RKO (cell line): ENCODE data around the gene DSCAM.
A peak's percentile ranks its signal among the peaks of the same experiment; 100 is the strongest.

Source experiments
- DNase-seq: peaks from one replicate; pipeline ENCODE4 v3.0.0-alpha.2; 2016; ENCODE audit warnings: low spot score

DSCAM gene

DNA sequence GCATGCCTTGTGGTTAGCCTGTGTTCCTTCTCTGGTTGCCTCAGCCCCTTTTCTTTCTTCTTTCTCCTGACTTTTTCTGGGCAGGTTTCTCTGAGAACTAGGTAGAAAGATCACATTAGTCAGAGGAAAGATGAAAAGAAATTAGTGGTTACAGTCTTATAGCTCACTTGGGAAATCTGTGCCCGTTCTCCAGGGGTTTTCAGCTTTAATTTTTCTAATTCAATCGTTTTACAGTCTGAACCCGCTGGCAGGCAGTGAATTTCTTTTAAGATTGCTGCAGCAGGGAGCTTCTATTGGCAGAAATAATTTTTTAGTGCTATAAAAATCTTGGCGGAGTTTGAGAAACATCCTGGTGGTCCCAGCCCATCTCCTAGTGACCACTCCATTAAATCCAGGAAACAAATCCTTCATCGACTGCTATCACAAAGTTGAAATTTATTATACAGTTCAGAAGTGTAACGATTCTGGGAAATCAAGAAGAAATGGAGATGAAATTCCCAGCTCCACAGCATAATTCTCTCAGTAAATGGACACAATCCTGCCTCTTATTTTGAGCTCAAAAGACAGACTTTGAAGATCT lies 866.6 kb downstream of the DSCAM start:
- no peak for DNase-seq

DNA sequence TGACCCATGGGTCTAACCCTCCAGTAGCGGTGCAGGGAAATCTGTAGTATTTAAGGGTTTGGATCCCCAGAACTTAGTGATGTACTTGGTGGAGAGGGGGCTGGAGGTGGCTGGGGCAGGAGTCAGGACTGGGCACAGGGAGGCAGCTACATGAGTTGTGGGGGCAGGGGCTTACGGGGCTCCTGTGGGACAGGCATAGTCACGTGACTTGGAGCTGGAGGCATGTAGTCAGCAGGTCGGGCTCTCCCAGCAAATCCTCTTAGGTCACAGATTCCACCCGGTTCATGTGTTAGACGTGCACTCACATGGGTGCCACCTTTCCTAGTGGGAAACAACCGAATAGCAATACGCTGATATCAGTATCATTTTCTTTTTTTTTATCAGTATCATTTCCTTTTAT lies 867.6 kb downstream of the DSCAM start:
- no peak for DNase-seq

DNA sequence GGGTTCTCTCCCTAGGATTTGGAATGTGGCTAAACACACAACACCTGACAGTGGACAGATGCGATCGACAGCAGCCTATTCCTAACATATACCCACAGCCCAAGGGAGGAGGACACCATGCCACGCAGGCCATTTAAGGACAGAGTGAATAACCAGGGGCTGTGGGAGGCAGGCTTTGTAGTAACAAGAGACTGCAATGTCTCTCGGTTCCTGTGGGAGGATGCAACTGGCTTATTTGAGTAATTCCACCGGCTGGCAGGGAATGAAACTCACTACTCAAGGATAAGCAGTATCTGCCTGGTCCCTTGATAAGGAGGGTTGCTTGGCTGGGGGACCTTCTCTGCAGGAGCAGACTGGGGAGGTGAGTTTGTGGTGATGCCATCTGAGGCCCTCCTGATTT lies 870.2 kb downstream of the DSCAM start:
- no peak for DNase-seq

DNA sequence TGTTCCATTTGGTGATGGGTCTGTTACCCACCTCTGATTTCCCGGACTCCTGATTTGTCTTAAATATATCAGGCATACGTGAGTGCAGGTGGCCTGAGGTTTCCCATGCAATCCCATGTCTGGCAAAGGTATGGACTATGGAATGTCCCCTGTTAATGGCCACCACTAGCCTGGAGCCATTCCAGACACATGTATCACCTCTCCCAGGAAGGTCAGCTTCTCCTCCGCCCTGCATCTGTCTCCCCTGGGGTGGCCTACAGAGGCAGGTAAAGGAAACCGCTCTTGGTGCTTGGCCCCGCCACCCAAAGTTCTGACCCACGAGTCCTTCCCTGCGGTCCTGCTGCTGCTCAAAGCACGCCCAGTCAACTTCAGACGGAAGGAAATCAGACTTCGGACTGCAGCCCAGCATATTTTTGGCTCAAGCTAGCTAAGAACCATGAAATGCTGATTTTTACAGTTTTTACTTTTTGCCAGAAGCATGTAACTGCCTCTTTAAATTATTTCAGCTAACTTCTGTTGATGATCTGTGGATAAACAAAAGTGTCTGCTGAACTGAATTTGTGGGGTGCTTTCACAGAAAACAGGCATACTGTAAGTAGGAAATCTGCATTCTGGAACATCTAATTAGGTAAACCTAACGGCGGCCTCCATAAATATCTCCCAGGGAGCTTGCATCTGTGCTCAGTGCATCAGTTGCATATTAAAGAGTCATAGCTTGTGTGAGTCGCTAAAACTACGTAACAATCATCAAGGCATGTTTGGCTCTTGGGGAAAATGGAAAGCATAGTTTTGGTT lies 873.8 kb downstream of the DSCAM start:
- no peak for DNase-seq

DNA sequence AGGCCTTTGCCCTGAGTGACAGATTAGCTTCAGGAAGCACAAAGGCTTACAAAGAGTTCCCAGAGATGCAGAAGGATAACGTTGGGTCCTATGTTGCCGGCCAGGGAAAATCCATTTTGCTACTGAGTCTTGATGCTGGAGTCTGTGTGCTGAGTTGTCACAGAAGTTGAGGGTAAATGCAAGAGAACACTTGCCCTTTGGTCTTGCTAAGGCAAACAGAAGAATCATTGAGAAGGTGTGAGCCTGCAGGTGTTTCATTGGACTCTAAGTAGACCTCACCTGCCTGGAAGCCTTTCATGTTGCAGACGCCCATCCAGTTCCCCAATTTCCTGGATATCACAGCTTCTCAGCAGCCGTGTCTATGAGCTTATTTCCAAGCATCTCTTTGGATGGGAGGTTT lies 874.5 kb downstream of the DSCAM start:
- DNase-seq = no peak

DNA sequence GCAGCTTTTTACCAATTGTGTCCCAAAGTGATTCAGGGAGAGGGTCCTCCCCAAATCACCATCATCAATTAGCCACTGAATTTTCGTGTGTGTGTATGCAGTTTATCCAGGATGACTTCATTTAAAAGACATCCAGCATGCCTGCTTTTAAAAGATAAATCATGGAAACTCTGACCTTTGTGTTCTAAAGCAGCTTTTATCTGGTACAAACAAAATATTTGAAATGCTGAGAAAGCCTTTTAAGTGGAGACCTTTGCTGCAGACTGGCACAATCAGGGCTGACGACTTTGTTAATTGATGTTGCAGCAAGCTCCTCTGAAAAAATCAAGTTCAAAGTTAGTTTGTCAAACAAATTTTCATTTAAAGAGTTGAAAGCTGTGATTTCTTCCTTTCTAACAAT lies 875.0 kb downstream of the DSCAM start:
- no peak for DNase-seq

DNA sequence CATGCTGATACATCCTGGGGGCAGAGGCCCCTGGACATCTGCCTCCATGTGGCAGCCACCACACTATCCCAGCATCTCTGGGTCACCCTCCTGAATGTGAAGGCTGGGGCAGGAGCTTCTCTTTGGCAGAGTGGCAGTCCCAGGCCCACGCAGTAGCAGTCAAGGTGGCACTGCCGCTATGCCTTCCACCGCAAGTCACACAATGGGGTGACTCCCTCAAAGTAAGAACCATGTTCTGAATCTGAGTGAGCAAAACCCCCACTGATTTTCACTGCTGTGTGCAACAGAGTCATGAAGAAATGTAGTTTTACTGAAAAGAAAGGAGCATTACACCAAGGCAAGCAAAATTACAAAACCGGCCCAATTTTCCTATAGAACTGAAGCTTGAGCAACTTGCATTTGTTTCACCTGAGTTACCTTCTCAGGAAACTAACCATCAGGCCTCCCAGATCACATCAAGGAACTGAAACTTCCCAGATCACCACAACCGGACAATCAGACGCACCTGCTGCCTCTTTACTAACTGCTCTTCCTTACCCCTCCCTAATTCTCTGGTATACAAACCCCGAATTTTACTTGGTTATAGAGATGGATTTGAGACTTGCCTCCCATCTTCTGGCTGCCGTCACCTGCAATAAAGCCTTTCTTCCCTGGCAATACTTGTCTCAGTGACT lies 877.1 kb downstream of the DSCAM start:
- no peak for DNase-seq

DNA sequence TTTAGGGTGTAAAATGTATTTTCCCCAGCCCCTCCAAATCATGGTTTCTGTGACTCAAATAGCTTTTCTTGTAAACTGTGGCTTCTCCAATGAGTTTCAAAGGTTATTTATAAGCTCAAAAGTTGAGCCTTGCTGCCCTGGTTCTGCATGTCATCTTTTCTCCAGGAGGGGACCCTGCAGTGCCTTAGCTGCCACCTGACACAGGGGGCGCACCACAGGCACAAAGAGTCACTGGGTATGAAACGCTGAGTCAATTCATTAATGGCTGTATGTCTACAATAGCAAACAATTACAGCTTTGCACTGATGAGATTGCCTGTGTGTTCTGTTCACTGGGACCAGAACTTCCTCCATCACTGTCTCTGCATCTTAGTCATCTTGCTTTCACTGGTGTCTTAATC lies 878.9 kb downstream of the DSCAM start:
- DNase-seq = no peak

DNA sequence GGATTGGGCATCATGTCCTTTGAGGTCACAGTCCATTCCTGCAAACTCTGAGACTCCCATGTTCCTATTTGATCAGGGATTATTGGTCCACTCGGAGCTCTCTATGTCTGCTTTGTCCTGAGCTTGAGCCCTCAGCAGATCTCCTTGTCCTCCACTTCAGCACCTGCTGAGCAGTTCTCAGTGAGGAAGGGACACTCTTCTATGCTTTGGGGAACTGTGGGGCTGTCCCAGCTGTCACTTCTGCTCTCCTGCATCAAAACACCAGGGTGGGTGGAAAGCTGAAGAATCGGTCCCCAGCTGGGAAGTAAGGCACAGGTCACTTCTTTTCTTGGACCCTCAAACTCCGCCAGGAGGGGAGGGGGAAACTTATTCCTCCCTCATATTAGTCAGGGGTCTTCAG lies 880.2 kb downstream of the DSCAM start:
- no peak for DNase-seq

DNA sequence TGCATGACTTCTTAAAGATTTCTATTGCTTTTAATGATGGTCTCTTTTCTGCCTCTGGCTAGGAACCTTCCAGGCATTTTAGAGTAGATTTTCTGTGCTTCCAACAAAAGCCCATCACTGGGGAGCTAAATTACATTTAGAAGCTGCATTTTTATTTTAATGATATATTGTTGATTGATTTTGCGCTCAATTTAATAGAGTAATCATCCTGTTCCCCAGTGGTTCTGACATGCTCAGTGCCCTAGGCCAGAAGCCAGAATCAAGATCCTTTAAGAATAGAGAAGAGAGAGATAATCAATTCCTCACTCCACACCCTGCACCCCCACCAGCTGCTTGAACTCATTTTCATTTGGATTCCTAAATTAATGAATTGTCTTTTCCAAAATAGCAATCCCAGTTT lies 881.9 kb downstream of the DSCAM start:
- DNase-seq = no peak

DNA sequence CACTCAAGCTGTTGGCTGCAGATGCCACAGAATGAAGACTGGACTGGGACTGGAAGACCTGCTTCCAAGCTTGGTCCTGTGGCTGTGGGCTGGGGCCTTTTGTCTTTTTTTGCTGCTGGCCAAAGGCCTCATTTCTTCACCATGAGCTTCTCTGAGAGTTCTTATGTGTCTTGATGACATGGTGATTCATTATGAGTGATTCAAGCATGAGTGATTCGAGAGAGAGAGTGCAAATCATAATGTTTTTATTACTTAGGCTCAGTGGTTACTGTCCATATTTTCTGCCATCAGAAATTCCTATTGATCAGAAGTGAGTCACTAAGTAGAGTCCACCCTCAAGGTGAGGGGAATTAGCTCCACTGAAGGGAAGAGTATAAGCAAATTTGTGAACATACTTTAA lies 885.7 kb downstream of the DSCAM start:
- DNase-seq = peak; percentile 50
